GM21619 (cell line): Measurements from ENCODE around the gene PLEKHA6.

Source experiments
- ATAC-seq: cut with Tn5 transposase; IDR thresholded peaks from one replicate; pipeline ENCODE4 v1.9.1; 2021; ENCODE audit not compliant: unreplicated experiment

Gene PLEKHA6

DNA sequence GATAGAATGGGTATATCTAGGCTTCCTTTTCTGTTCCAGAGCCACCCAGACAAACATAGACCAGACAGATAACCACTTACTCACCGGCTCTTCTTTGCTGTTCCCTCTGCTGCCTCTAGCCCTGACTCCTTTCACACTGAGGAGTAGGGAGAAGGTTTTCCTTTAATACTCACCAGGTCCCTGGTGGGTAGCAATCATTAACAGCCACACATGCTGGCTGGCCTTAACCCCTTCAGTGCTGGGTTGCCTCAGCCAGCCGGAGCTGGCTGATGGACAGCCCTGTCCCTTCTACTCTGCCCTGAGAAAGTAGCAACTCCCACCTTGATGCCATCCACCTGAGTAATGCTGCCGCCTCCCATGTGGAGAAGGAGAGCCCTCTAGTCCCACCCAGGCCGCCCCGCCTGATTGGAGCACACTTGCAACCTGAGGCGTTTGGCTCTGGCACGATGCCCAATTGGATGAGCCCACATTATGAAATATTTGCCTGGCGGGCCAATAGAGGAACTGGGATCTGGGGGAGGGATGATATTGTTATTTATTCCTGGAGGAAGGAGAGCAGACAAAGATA, 71.6 kb downstream of the PLEKHA6 start:
- no peak for ATAC-seq

GRCh38 chr1:204287466-204287891, 72.2 kb downstream of the PLEKHA6 start:
- no peak for ATAC-seq

- ATAC-seq: no peak
Measured at GRCh38 chr1:204286831-204287421, 72.8 kb downstream of the PLEKHA6 start.

- ATAC-seq: no peak
Measured at GRCh38 chr1:204286315-204286714, 73.4 kb downstream of the PLEKHA6 start.

DNA sequence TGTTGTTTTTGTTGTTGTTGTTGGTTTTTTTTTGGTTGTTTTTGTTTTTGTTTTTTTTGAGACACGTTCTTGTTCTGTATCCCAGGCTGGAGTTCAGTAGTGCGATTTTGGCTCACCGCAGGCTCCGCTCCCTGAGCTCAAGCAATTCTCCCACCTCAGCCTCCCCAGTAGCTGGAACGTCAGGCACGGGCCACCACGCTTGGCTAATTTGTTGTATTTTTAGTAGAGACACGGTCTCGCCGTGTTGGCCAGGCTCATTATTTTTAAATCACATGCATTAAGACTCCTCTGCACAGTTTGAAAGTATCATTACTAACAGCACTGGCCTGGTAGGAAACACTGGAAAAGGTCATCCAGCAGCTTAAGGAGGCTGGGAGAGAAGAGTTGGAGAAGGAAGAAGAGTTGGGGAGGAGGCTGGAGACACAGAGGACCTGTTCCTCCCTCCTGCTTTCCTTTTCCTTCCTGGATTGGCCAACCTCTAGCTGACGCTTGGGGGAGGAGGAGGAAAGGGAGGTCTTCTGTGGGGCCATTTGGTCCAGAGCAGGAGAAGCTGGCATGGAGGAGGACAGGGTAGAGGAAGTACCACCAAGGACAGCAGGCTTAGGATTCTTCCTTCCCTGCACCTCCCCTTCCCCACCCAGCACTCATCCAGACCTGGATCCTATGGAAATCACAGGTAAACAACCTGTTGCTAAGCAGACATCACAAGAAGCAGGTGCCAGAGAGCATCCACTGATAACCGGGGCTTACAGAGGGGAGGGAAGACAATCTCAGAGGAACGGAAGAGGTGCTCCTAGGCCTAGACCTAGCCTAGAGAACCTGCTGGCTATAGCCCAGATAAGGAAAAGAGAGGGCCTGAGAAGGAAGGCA, 74.1 kb downstream of the PLEKHA6 start:
- ATAC-seq: no peak

DNA sequence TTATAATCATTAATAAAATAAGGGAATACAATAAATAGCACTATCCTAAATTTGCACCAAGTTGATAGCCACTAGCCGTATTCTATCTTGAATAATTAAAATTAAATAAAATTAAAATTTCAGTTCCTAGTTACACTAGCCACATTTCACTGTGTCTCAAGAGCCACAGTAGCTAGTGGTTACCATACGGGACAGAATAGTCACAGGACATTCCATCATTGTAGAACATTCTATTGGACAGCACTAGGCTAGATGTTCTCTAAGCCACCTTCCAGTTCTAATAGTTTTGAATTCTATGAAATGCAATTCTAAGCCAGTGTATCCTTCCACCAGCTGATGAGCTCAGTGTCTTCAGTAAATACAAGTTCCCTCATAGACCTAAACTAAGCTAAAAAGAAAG, 74.8 kb downstream of the PLEKHA6 start:
- ATAC-seq: no peak

- ATAC-seq: no peak
Measured at GRCh38 chr1:204283711-204284651, 75.7 kb downstream of the PLEKHA6 start.

DNA sequence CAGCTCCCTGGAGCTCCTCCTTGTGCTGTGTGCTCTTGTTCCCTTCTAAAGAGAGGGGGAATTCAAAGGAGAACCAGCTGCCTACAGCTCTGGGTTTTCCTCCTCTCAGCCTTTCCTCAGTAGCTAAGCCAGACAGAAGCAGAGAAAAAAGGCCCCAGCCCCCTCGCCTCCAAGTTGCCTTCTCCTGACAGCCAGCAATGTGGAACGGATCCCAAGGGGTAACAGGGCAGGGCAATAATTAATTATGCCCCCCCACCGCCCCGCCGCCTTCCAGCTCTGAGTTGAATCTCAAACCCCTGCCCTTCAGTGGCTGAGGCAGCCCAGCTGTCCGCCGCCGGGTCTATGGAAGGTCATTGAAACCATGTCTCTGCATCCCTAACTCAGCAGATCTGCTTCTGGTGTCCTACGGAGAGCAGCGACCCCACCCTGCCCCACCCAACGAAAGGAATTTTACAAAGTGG, 76.9 kb downstream of the PLEKHA6 start:
- ATAC-seq: no peak

DNA sequence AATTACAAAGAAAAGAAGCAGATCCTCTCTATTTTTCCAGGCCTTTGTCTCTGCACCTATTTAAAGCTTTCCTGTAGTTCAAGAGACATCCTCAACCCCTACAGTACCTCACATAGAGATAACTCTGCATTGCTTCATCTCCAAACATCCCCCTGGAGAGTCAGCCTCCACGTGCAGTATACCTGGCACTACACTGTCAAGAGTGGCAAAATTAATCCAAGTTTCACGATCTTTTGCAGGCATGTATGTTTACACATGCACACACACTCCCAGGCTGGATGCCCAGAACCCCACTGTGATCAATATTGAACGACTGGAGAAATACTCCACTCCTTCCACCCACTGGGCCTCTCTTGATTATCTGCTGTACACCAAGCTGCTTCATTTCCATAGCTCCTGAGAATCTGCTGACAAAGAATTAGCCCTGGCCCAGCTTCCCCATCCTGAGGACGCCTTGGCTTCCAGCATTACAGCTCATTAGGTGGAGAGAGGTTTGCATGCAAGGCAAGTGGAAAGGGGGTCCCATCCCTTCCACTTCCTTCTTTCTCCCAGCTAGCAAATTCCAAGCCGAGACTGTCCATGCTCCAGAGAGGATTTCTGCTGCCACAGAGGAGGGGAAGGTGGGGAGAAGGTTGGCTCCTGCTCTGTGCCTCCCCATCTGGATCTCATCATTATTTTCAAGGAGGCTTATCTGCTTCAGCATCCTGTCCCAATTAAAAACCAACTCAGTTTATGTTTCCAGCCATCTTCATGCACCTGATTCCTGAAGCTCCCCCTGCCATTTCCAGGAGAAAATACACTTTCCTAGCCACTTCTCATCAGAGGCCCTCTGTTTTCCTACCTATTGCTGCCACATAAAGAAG, 79.4 kb downstream of the PLEKHA6 start:
- no peak for ATAC-seq

GRCh38 chr1:204278958-204279357, 80.8 kb downstream of the PLEKHA6 start:
- no peak for ATAC-seq

DNA sequence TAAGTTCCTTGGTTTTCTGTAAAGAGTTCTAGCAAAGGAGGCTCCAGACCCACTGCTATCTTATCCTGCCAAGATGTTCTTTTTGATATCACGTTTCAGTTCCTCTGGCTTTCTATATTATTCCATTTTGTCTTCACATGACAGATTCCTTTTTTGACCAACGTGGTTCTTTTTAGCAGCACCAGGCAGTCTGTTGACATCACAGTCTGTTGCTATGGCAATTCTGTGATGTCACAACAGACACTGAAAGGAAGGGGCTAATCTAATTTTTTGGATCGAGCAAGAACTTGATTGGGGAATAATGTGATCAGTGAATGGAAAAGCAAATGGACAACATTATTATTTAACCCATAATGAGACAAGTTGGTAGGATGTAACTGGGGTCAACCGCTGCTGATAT, 81.5 kb downstream of the PLEKHA6 start:
- ATAC-seq: no peak

DNA sequence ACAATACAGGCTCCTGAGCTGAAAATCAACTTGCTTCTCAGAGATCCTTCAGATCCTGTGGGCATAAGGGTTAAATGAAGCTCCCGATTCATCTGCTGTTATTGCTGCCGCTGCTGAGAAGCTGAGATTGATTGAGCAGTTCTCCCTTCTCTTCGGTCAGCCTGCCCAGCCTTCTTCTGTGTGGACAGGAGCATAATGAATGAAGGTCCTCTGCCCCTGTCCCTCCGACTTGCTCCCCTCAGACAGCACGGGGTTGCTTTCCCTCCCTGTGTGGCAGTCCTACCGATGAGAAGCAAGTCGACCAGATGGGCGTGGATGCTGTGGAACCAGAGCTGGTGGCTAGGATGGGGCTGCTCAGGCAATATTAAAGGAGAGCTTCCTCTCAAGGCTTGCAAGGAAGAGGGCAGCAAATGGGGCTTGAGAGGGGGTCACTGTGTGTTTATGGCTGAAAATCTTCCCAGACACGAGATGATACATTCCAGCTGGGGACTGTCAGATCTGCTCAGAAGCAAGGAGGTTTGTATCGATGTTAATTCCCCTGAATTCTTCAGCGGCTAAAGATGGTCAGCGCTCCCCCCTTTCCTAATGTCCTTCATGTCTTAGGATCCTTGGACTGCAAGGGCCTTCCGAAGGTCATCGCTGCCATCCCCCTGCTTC, 82.0 kb downstream of the PLEKHA6 start:
- ATAC-seq: no peak

- ATAC-seq: no peak
Measured at GRCh38 chr1:204275695-204276370, 83.9 kb downstream of the PLEKHA6 start.

DNA sequence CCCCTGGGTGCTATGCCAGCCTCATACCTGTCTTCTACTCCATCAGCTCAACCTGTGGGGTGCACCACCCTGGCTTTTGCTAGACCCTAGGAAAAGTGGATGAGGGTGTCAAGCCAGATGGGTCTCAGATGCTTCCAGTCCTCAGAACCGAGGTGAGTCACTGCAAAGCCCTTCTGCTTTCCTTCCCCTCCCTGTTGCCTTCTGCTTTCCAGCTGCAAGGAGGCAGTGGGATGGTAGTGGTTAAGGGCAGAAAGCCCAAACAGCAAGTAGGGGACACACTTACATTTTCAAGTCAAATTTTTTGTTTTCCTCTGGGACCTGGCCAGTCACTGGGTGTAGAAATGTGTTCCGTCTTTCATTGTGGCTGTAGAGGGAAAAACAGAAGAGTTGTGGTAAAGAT, 85.3 kb downstream of the PLEKHA6 start:
- ATAC-seq: no peak

DNA sequence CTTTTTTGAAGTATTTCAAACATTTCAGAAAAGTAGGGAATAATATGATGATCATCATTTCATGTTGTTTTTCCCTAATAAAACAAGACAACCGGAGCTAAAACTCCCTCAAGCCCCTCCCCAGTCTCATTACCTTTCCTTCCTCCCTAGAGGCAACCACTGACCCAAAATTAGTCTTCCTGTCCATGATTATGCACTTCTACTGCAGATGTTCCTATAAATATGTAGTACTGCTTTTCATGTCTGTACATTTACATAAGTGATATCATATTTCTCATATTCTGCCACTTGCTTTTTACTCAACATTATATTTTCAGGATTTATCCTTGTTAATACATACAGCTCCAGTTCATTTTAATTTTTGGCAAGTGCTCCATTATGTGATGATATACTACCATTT, 87.2 kb downstream of the PLEKHA6 start:
- no peak for ATAC-seq

GRCh38 chr1:204271970-204272369, 87.8 kb downstream of the PLEKHA6 start:
- no peak for ATAC-seq

- ATAC-seq: no peak
Measured at GRCh38 chr1:204268101-204268500, 91.6 kb downstream of the PLEKHA6 start.

DNA sequence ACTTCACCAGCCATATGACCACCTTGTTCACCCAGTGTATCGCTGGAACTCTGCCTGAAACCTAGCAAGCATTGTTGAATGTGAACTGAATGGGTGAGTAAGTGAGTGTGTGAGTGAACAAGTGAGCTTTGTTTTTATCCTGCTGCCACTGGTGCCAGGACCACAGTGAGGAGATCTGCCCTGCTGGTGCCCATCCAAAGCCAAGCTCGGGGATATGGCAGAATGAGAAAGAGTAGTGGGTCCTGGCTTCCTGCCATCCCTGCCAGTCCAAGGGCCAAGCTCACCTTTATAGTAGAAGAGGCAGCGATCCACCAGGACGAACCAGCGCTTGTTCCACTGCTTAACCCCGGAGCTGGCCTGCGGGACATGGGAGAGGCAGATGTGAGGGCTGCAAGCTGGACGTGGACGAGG, 92.5 kb downstream of the PLEKHA6 start:
- no peak for ATAC-seq

DNA sequence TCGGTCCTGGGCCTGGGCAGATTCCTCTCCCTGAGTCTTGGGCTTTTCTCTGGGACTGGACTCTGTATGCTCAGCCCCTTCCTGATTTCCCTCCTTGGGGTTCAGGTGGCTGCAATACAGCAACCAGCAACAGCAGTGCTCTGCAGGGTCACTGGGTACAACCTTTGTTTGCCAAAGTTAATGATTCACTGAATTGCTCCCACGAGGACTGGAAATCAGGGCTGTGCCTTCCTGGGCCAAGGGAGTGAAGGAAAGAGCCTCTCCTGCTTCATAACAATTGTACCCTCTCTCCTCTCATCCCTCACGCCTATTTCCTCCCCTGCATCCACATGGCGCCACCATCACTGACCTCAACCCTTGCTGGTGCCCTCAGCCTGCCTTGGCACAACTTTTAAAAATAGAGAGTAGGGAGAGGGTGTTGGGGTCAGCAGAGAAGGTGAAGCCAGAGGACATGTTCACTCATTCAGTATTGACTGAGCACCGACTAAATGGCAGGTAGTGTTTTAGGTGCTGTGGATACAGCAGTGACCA, 93.2 kb downstream of the PLEKHA6 start:
- no peak for ATAC-seq
